Endothelial cell (in vitro differentiated cells): ENCODE results near the gene SEC14L3. TPM values are rescaled to one million over a fixed set of nuclear protein-coding genes. Genes with fewer than 3 reads are reported as not detected.

Experiments used
- DNase-seq: peaks from one replicate; pipeline ENCODE4 v3.0.0; 2021; ENCODE audit warnings: low spot score
- H3K27ac Mint-ChIP-seq: one replicate; pipeline ENCODE4 v1.8.0; 2021; ENCODE audit warnings: mixed read lengths, inconsistent platforms; ENCODE audit not compliant: unreplicated experiment
- H3K27me3 Mint-ChIP-seq: one replicate; pipeline ENCODE4 v1.8.0; 2021; ENCODE audit warnings: mild to moderate bottlenecking, moderate library complexity, mixed read lengths, inconsistent platforms; ENCODE audit not compliant: unreplicated experiment
- H3K36me3 Mint-ChIP-seq: one replicate; pipeline ENCODE4 v1.8.0; 2021; ENCODE audit warnings: mild to moderate bottlenecking, low read depth, mixed read lengths, inconsistent platforms; ENCODE audit not compliant: unreplicated experiment
- H3K4me1 Mint-ChIP-seq: one replicate; pipeline ENCODE4 v1.8.0; 2021; ENCODE audit warnings: mild to moderate bottlenecking, mixed read lengths, inconsistent platforms; ENCODE audit not compliant: unreplicated experiment
- H3K4me3 Mint-ChIP-seq: one replicate; pipeline ENCODE4 v1.8.0; 2021; ENCODE audit warnings: mild to moderate bottlenecking, mixed read lengths, inconsistent platforms; ENCODE audit not compliant: unreplicated experiment
- H3K9me3 Mint-ChIP-seq: one replicate; pipeline ENCODE4 v1.8.0; 2021; ENCODE audit warnings: mixed read lengths, inconsistent platforms; ENCODE audit not compliant: unreplicated experiment
- CTCF ChIP-seq: fragments of 200-600 bp; sonication (generic); IDR thresholded peaks from one replicate; pipeline ENCODE4 v1.5.0; 2021; ENCODE audit warnings: antibody characterized with exemption; ENCODE audit not compliant: unreplicated experiment
- total RNA-seq: library from RNA; stranded (reverse); fragmentation: NEBNext Ultra II Directional; extraction: Animal tissue kit (Norgen Biotek cat#: 25700); gene quantifications from one replicate; pipeline ENCODE4 v1.2.1, GENCODE V29; 2021; ENCODE audit not compliant: unreplicated experiment

The SEC14L3 gene
- total RNA-seq, 1 donor from 2014 or later, result not detected

GRCh38 chr22:30425616-30426387 is 46.0 kb downstream of the SEC14L3 start, which contains the start of gene MTFP1:
TSS of gene MTFP1 (plus strand) at chr22:30425768. CDS start at chr22:30425880, 112 bp downstream.
- no peak for TF ChIP-seq CTCF
- H3K4me3 Mint-ChIP-seq, result peak within 1 kb of the TSS; percentile 94
- H3K27ac Mint-ChIP-seq, result peak within 1 kb of the TSS; percentile 64
- peak; percentile 73 for DNase-seq
- H3K36me3 Mint-ChIP-seq, result peaks cover 5% of the 10 kb centered on the region
- H3K4me1 Mint-ChIP-seq, result peaks cover 37% of the 10 kb centered on the region
- H3K27me3 Mint-ChIP-seq, result peaks cover 5% of the 10 kb centered on the region
- H3K9me3 Mint-ChIP-seq, result no peaks in the 10 kb centered on the region

GRCh38 chr22:30425327-30425615 is 46.5 kb downstream of the SEC14L3 start:
- no peak for TF ChIP-seq CTCF
- peaks cover 5% of the 10 kb centered on the region for H3K27me3 Mint-ChIP-seq

GRCh38 chr22:30424534-30425326 is 47.1 kb downstream of the SEC14L3 start:
- Mint-ChIP-seq H3K4me3 (peak overlapping the region; percentile 73), H3K9me3 (no peaks in the 10 kb centered on the region), H3K4me1 (peaks cover 39% of the 10 kb centered on the region), H3K27ac (peak overlapping the region; percentile 64), H3K27me3 (peaks cover 5% of the 10 kb centered on the region), H3K36me3 (no peaks in the 10 kb centered on the region)
- DNase-seq, result no peak
- TF ChIP-seq CTCF, result no peak

More at GRCh38 chr22:30425327-30425615, 46.5 kb downstream of the SEC14L3 start:
- H3K9me3 Mint-ChIP-seq, result no peaks in the 10 kb centered on the region
- peak overlapping the region; percentile 32 for H3K27ac Mint-ChIP-seq
- H3K4me1 Mint-ChIP-seq, result peaks cover 41% of the 10 kb centered on the region
- peak overlapping the region; percentile 94 for H3K4me3 Mint-ChIP-seq
- peaks cover 5% of the 10 kb centered on the region for H3K36me3 Mint-ChIP-seq
- no peak for DNase-seq

- Mint-ChIP-seq H3K27ac (peak overlapping the region; percentile 81), H3K4me1 (peaks cover 39% of the 10 kb centered on the region), H3K9me3 (no peaks in the 10 kb centered on the region), H3K27me3 (peaks cover 5% of the 10 kb centered on the region), H3K4me3 (peak overlapping the region; percentile 92), H3K36me3 (no peaks in the 10 kb centered on the region)
- TF ChIP-seq CTCF, result no peak
- peak; percentile 95 for DNase-seq
Measured at GRCh38 chr22:30423959-30424533, 47.8 kb downstream of the SEC14L3 start.
